Measurements from ENCODE around the gene ACTG2. TPM values are rescaled to one million over a fixed set of nuclear protein-coding genes. Genes with fewer than 3 reads are reported as not detected.

ACTG2 gene
- total and polyA plus RNA-seq, 4 donors = 20.5 to 82.9 (median 44.7) TPM

- H3K4me3 ChIP-seq = no peak overlapping the region
- no peaks in the 10 kb centered on the region for H3K4me1 ChIP-seq (ENCODE audit: control insufficient read depth in 5 of 5, insufficient read depth in 5 of 5, low read length in 5 of 5)
- no peak overlapping the region for H3K27ac ChIP-seq (ENCODE audit: low read depth in 1 of 2, low read length in 1 of 2)
- DNase-seq (no peak), ATAC-seq (ENCODE audit: insufficient read depth, low FRiP score) (no peak)
- 95 to 97% methylated on average over 5 of the region's 5 CpGs for WGBS, 2 donors
- peaks cover 0 to 6% (median 0%) of the 10 kb centered on the region in 3 donors for H3K27me3 ChIP-seq (ENCODE audit: control insufficient read depth in 3 of 3, insufficient read depth in 3 of 3, low read length in 2 of 3)
- TF ChIP-seq, protein P1, sequence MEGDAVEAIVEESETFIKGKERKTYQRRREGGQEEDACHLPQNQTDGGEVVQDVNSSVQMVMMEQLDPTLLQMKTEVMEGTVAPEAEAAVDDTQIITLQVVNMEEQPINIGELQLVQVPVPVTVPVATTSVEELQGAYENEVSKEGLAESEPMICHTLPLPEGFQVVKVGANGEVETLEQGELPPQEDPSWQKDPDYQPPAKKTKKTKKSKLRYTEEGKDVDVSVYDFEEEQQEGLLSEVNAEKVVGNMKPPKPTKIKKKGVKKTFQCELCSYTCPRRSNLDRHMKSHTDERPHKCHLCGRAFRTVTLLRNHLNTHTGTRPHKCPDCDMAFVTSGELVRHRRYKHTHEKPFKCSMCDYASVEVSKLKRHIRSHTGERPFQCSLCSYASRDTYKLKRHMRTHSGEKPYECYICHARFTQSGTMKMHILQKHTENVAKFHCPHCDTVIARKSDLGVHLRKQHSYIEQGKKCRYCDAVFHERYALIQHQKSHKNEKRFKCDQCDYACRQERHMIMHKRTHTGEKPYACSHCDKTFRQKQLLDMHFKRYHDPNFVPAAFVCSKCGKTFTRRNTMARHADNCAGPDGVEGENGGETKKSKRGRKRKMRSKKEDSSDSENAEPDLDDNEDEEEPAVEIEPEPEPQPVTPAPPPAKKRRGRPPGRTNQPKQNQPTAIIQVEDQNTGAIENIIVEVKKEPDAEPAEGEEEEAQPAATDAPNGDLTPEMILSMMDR (IDR thresholded peaks at IDR 0.05; ENCODE audit: control extremely low read depth, extremely low read depth) = no peak
- H3K9ac ChIP-seq (ENCODE audit: insufficient read depth in 1 of 2, low read length in 2 of 2) = no peak overlapping the region
- H3K9me3 ChIP-seq (ENCODE audit: control insufficient read depth in 4 of 4, insufficient read depth in 3 of 4, low read length in 3 of 4) = peaks cover 0 to 3% (median 0%) of the 10 kb centered on the region in 4 donors
- H3K36me3 ChIP-seq (ENCODE audit: control insufficient read depth in 4 of 4, insufficient read depth in 4 of 4, low read length in 4 of 4) = peaks cover 0 to 2% (median 0%) of the 10 kb centered on the region in 4 donors
Measured at GRCh38 chr2:73915437-73915993, 22.7 kb downstream of the ACTG2 start.

- no peak overlapping the region for H3K9ac ChIP-seq (ENCODE audit: insufficient read depth in 1 of 2, low read length in 2 of 2)
- 83 to 90% methylated on average over 2 of the region's 2 CpGs for WGBS, 2 donors
- ATAC-seq (ENCODE audit: insufficient read depth, low FRiP score) (no peak), DNase-seq (no peak)
- TF ChIP-seq, protein P1 (IDR thresholded peaks at IDR 0.05; ENCODE audit: control extremely low read depth, extremely low read depth) = no peak
- no peak overlapping the region for H3K27ac ChIP-seq (ENCODE audit: low read depth in 1 of 2, low read length in 1 of 2)
- no peak overlapping the region for H3K4me3 ChIP-seq
- peaks cover 0 to 7% (median 0%) of the 10 kb centered on the region in 3 donors for H3K27me3 ChIP-seq (ENCODE audit: control insufficient read depth in 3 of 3, insufficient read depth in 3 of 3, low read length in 2 of 3)
- peaks cover 0 to 3% (median 0%) of the 10 kb centered on the region in 4 donors for H3K9me3 ChIP-seq (ENCODE audit: control insufficient read depth in 4 of 4, insufficient read depth in 3 of 4, low read length in 3 of 4)
- no peaks in the 10 kb centered on the region for H3K4me1 ChIP-seq (ENCODE audit: control insufficient read depth in 5 of 5, insufficient read depth in 5 of 5, low read length in 5 of 5)
- H3K36me3 ChIP-seq (ENCODE audit: control insufficient read depth in 4 of 4, insufficient read depth in 4 of 4, low read length in 4 of 4) = peaks cover 0 to 2% (median 0%) of the 10 kb centered on the region in 4 donors
Measured at GRCh38 chr2:73916666-73917065, 23.9 kb downstream of the ACTG2 start.

- H3K9ac ChIP-seq (ENCODE audit: insufficient read depth in 1 of 2, low read length in 2 of 2) = no peak overlapping the region
- no peak overlapping the region for H3K4me3 ChIP-seq
- no peaks in the 10 kb centered on the region for H3K4me1 ChIP-seq (ENCODE audit: control insufficient read depth in 5 of 5, insufficient read depth in 5 of 5, low read length in 5 of 5)
- peaks cover 0 to 10% (median 4%) of the 10 kb centered on the region in 3 donors for H3K27me3 ChIP-seq (ENCODE audit: control insufficient read depth in 3 of 3, insufficient read depth in 3 of 3, low read length in 2 of 3)
- WGBS, 2 donors = 97 to 98% methylated on average over 2 of the region's 2 CpGs
- TF ChIP-seq, protein P1 (IDR thresholded peaks at IDR 0.05; ENCODE audit: control extremely low read depth, extremely low read depth) = no peak
- H3K27ac ChIP-seq (ENCODE audit: low read depth in 1 of 2, low read length in 1 of 2) = no peak overlapping the region
- DNase-seq = no peak
- no peak for ATAC-seq (ENCODE audit: insufficient read depth, low FRiP score)
- peaks cover 0 to 3% (median 0%) of the 10 kb centered on the region in 4 donors for H3K9me3 ChIP-seq (ENCODE audit: control insufficient read depth in 4 of 4, insufficient read depth in 3 of 4, low read length in 3 of 4)
- peaks cover 0 to 2% (median 0%) of the 10 kb centered on the region in 4 donors for H3K36me3 ChIP-seq (ENCODE audit: control insufficient read depth in 4 of 4, insufficient read depth in 4 of 4, low read length in 4 of 4)
Measured at GRCh38 chr2:73917296-73917695, 24.5 kb downstream of the ACTG2 start.

All from lung (tissue), 12 donors.